ENCODE results near the gene CCDC201. TPM values are rescaled to one million over a fixed set of nuclear protein-coding genes. Genes with fewer than 3 reads are reported as not detected.

Gene CCDC201
- total and polyA plus RNA-seq, 2 of the 8 experiments (the other 6 are each of a cell fraction or from before 2014, with no cell fraction given) = not detected

GRCh38 chr7:45876519-45876918 is 3.6 kb upstream of the CCDC201 start (continued):
- TF ChIP-seq SIRT6 (IDR thresholded peaks at IDR 0.05; ENCODE audit: low read length) (no peak), RFX5 (IDR thresholded peaks at IDR 0.05; ENCODE audit: borderline replicate concordance, low read depth, low read length) (no peak), YY1 (IDR thresholded peaks at IDR 0.05; ENCODE audit: low read depth, low read length) (no peak), FOSL1 (IDR thresholded peaks at IDR 0.05; ENCODE audit: insufficient read depth, low read depth, low read length) (no peak), CTBP2 (IDR thresholded peaks at IDR 0.05; ENCODE audit: borderline replicate concordance, insufficient read depth, insufficient read length, low read length) (no peak)
- TF ChIP-seq, protein P1, sequence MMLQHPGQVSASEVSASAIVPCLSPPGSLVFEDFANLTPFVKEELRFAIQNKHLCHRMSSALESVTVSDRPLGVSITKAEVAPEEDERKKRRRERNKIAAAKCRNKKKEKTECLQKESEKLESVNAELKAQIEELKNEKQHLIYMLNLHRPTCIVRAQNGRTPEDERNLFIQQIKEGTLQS (IDR thresholded peaks at IDR 0.05; ENCODE audit: insufficient read depth, low read depth, low read length) = no peak

All from H1 (cell line).